Ishikawa (cell line): ENCODE data around the gene NEURL4.

Experiments used
- CEBPB ChIP-seq: IDR thresholded peaks from 2 replicates; pipeline ENCODE4 v1.6.1; 2012
- EP300 ChIP-seq: IDR thresholded peaks from 2 replicates; pipeline ENCODE4 v1.6.1; 2012; ENCODE audit warnings: borderline replicate concordance
- MAX ChIP-seq: IDR thresholded peaks from 2 replicates; pipeline ENCODE4 v1.6.1; 2012
- RAD21 ChIP-seq: IDR thresholded peaks from 2 replicates; pipeline ENCODE4 v1.6.1; 2012; ENCODE audit warnings: low read depth
- TCF12 ChIP-seq: IDR thresholded peaks from 2 replicates; pipeline ENCODE4 v1.6.1; 2012; ENCODE audit warnings: low read depth
- USF1 ChIP-seq: IDR thresholded peaks from 2 replicates; pipeline ENCODE4 v1.6.1; 2012

- TF ChIP-seq EP300: no peak
- no peak for TF ChIP-seq MAX
- TF ChIP-seq CEBPB: no peak
- no peak for TF ChIP-seq TCF12
- TF ChIP-seq USF1: no peak
- TF ChIP-seq RAD21: no peak
Measured at GRCh38 chr17:7326186-7326585, 2.9 kb downstream of the NEURL4 start.
